ENCODE results near the gene AKAP13. TPM values are rescaled to one million over a fixed set of nuclear protein-coding genes. Genes with fewer than 3 reads are reported as not detected.

The AKAP13 gene
- total and polyA plus RNA-seq, 2 donors (not counting 1 experiment from before 2014, with no cell fraction given): 73.8 to 358 TPM

DNA sequence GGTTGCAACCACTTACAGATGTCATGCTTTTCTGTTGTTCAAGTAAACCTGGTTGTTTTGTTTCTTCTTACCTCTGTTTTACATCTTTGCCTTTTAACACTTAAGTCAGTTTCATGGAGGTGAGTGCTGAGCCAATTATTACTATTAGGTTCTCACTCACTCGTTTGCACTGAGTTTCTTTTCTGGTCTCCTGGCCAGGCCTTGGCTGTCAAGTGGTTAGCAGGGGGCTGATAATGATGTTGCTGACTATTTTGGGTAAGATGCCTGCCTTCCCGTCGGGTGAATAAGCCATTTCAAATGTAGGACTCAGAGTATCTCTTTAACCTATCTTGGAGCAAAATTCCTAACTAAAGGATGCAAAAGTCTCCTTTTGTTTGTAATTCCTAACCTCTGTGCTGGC, 335.9 kb downstream of the AKAP13 start:
- Histone ChIP-seq H3K9ac (ENCODE audit: low read length) (no peak overlapping the region), H3K27ac (ENCODE audit: low read length in 2 of 2) (peak overlapping the region in 1 of 2 donors; percentile 7), H3K4me2 (replicated peaks; ENCODE audit: low read depth, low read length, poor library complexity, severe bottlenecking) (no peak overlapping the region), H4K20me1 (ENCODE audit: control insufficient read depth, insufficient read depth, low read length, poor library complexity, severe bottlenecking) (peaks cover 22% of the 10 kb centered on the region), H3K79me2 (ENCODE audit: control insufficient read depth, insufficient read depth, low read length) (peaks cover 35% of the 10 kb centered on the region), H3K36me3 (replicated peaks in 1 of 2; ENCODE audit: control extremely low read depth in 1 of 2, control insufficient read depth in 1 of 2, extremely low read depth in 1 of 2, insufficient read depth in 2 of 2, low read length in 1 of 2) (peaks cover 12 to 93% of the 10 kb centered on the region in 2 experiments), H3K9me3 (ENCODE audit: control extremely low read depth in 1 of 3, control insufficient read depth in 2 of 3, insufficient read depth in 1 of 3, low read length in 2 of 3) (no peaks in the 10 kb centered on the region), H3K4me1 (ENCODE audit: control insufficient read depth in 2 of 2, insufficient read depth in 2 of 2, low read length in 2 of 2) (no peaks in the 10 kb centered on the region), H3K27me3 (replicated peaks in 1 of 4; ENCODE audit: control extremely low read depth in 1 of 4, control insufficient read depth in 3 of 4, insufficient read depth in 4 of 4, low read length in 3 of 4) (no peaks in the 10 kb centered on the region), H3K4me3 (ENCODE audit: control extremely low read depth in 1 of 5, extremely low read depth in 1 of 5, insufficient read depth in 1 of 5, low read depth in 2 of 5, low read length in 4 of 5) (no peak overlapping the region), H2AFZ (ENCODE audit: insufficient read depth, low read depth, low read length, poor library complexity, severe bottlenecking) (no peak overlapping the region)
- Mint-ChIP-seq H3K4me3 (no peak overlapping the region), H3K27ac (peak overlapping the region; percentile 69), H3K9me3 (ENCODE audit: insufficient read depth) (no peaks in the 10 kb centered on the region), H3K27me3 (no peaks in the 10 kb centered on the region), H3K4me1 (peaks cover 46% of the 10 kb centered on the region)
- ATAC-seq (ENCODE audit: low read depth): no peak
- no peak for TF ChIP-seq EZH2 (IDR thresholded peaks at IDR 0.05; ENCODE audit: borderline replicate concordance, insufficient read depth, low read depth, low read length, poor library complexity, severe bottlenecking)
- TF ChIP-seq, protein P1, sequence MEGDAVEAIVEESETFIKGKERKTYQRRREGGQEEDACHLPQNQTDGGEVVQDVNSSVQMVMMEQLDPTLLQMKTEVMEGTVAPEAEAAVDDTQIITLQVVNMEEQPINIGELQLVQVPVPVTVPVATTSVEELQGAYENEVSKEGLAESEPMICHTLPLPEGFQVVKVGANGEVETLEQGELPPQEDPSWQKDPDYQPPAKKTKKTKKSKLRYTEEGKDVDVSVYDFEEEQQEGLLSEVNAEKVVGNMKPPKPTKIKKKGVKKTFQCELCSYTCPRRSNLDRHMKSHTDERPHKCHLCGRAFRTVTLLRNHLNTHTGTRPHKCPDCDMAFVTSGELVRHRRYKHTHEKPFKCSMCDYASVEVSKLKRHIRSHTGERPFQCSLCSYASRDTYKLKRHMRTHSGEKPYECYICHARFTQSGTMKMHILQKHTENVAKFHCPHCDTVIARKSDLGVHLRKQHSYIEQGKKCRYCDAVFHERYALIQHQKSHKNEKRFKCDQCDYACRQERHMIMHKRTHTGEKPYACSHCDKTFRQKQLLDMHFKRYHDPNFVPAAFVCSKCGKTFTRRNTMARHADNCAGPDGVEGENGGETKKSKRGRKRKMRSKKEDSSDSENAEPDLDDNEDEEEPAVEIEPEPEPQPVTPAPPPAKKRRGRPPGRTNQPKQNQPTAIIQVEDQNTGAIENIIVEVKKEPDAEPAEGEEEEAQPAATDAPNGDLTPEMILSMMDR (IDR thresholded peaks at IDR 0.05): no peak
- WGBS (ENCODE audit: insufficient coverage): no CpG with 5 or more reads among the region's 3 CpGs
- intact Hi-C loops (cut with micrococcal nuclease): no loop called here
- CTCF ChIA-PET: no interaction called here
- no peak for DNase-seq
- POLR2A ChIA-PET: no interaction called here

DNA sequence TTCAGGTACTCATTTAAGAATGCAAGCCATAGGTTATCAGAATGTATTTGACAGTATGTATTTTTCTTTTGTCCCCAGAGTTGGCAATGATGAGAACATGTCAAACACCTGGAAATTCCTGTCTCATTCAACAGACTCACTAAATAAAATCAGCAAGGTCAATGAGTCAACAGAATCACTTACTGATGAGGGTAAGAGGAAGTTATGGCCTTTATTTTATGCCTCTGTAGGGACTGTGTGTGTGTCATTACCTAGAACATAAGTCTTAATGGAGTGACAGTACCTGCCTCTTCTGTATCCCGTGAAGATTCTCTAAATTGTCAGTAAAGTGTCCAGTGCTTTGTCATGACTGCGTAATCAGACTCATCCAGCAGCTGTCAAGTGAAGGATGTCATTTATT, 336.8 kb downstream of the AKAP13 start:
- Histone ChIP-seq H3K27ac (ENCODE audit: low read length in 2 of 2) (peak overlapping the region in 1 of 2 donors; percentile 43), H3K4me1 (ENCODE audit: control insufficient read depth in 2 of 2, insufficient read depth in 2 of 2, low read length in 2 of 2) (no peaks in the 10 kb centered on the region), H3K36me3 (replicated peaks in 1 of 2; ENCODE audit: control extremely low read depth in 1 of 2, control insufficient read depth in 1 of 2, extremely low read depth in 1 of 2, insufficient read depth in 2 of 2, low read length in 1 of 2) (peaks cover 14 to 93% of the 10 kb centered on the region in 2 experiments), H3K9ac (ENCODE audit: low read length) (no peak overlapping the region), H4K20me1 (ENCODE audit: control insufficient read depth, insufficient read depth, low read length, poor library complexity, severe bottlenecking) (peaks cover 14% of the 10 kb centered on the region), H3K9me3 (ENCODE audit: control extremely low read depth in 1 of 3, control insufficient read depth in 2 of 3, insufficient read depth in 1 of 3, low read length in 2 of 3) (no peaks in the 10 kb centered on the region), H3K27me3 (replicated peaks in 1 of 4; ENCODE audit: control extremely low read depth in 1 of 4, control insufficient read depth in 3 of 4, insufficient read depth in 4 of 4, low read length in 3 of 4) (no peaks in the 10 kb centered on the region), H3K4me3 (ENCODE audit: control extremely low read depth in 1 of 5, extremely low read depth in 1 of 5, insufficient read depth in 1 of 5, low read depth in 2 of 5, low read length in 4 of 5) (no peak overlapping the region), H2AFZ (ENCODE audit: insufficient read depth, low read depth, low read length, poor library complexity, severe bottlenecking) (no peak overlapping the region), H3K4me2 (replicated peaks; ENCODE audit: low read depth, low read length, poor library complexity, severe bottlenecking) (no peak overlapping the region), H3K79me2 (ENCODE audit: control insufficient read depth, insufficient read depth, low read length) (peaks cover 26% of the 10 kb centered on the region)
- POLR2A ChIA-PET: no interaction called here
- no peak for DNase-seq
- H3K27ac Mint-ChIP-seq: peak overlapping the region; percentile 88
- peak; percentile 17 for ATAC-seq (ENCODE audit: low read depth)
- H3K9me3 Mint-ChIP-seq (ENCODE audit: insufficient read depth): no peaks in the 10 kb centered on the region
- H3K27me3 Mint-ChIP-seq: no peaks in the 10 kb centered on the region
- TF ChIP-seq EZH2 (IDR thresholded peaks at IDR 0.05; ENCODE audit: borderline replicate concordance, insufficient read depth, low read depth, low read length, poor library complexity, severe bottlenecking): no peak
- TF ChIP-seq, protein P1 (IDR thresholded peaks at IDR 0.05): no peak
- H3K4me3 Mint-ChIP-seq: no peak overlapping the region
- intact Hi-C loops (cut with micrococcal nuclease): no loop called here
- peaks cover 40% of the 10 kb centered on the region for H3K4me1 Mint-ChIP-seq
- WGBS (ENCODE audit: insufficient coverage): 88% methylated on average over 2 of the region's 2 CpGs
- CTCF ChIA-PET: no interaction called here

Data from B cell (primary cell).